H9 (cell line): ENCODE measurements around the gene TAF12. TPM values are rescaled to one million over a fixed set of nuclear protein-coding genes. Genes with fewer than 3 reads are reported as not detected.

Source experiments
- DNase-seq: peaks from one replicate; pipeline ENCODE4 v3.0.0-alpha.2; 2017
- H2AFZ ChIP-seq: one replicate; pipeline ENCODE4 v1.6.1; 2013; ENCODE audit warnings: mild to moderate bottlenecking, low read length, control low read depth, moderate library complexity
- H2AK5ac ChIP-seq: 2 replicates; pipeline ENCODE4 v1.6.1; 2013; ENCODE audit warnings: low read length, control low read depth, mixed read lengths; ENCODE audit not compliant: insufficient read length
- H2BK120ac ChIP-seq: one replicate; pipeline ENCODE4 v1.6.1; 2013; ENCODE audit warnings: low read depth, mild to moderate bottlenecking, low read length, control low read depth, inconsistent platforms; ENCODE audit not compliant: poor library complexity, severe bottlenecking
- H2BK12ac ChIP-seq: 2 replicates; pipeline ENCODE4 v1.6.1; 2013; ENCODE audit warnings: low read length, control low read depth, mixed read lengths, low read depth; ENCODE audit not compliant: insufficient read length
- H2BK15ac ChIP-seq: 2 replicates; pipeline ENCODE4 v1.6.1; 2013; ENCODE audit warnings: low read depth, low read length, control low read depth
- H2BK20ac ChIP-seq: one replicate; pipeline ENCODE4 v1.6.1; 2013; ENCODE audit warnings: low read depth, mild to moderate bottlenecking, low read length, control low read depth, inconsistent platforms; ENCODE audit not compliant: poor library complexity, severe bottlenecking
- H2BK5ac ChIP-seq: 2 replicates; pipeline ENCODE4 v1.6.1; 2013; ENCODE audit warnings: low read length, control low read depth, mixed read lengths; ENCODE audit not compliant: insufficient read length
- H3K14ac ChIP-seq: 2 replicates; pipeline ENCODE4 v1.6.1; 2013; ENCODE audit warnings: low read length, control low read depth; ENCODE audit not compliant: insufficient read depth
- H3K18ac ChIP-seq: 2 replicates; pipeline ENCODE4 v1.6.1; 2013; ENCODE audit warnings: low read depth, mild to moderate bottlenecking, mixed read lengths, low read length, control low read depth; ENCODE audit not compliant: insufficient read length
- H3K23ac ChIP-seq: 2 replicates; pipeline ENCODE4 v1.6.1; 2013; ENCODE audit warnings: low read length, control low read depth, mixed read lengths, low read depth; ENCODE audit not compliant: insufficient read length
- H3K23me2 ChIP-seq: 2 replicates; pipeline ENCODE4 v1.6.1; 2013; ENCODE audit warnings: low read depth, mild to moderate bottlenecking, mixed read lengths, low read length, control low read depth; ENCODE audit not compliant: insufficient read length, poor library complexity, severe bottlenecking
- H3K27ac ChIP-seq: 2 replicates; pipeline ENCODE4 v1.5.1; 2013; ENCODE audit warnings: low read length, control low read depth, mixed read lengths, low read depth; ENCODE audit not compliant: insufficient read length
- H3K27me3 ChIP-seq: 2 replicates; pipeline ENCODE4 v1.6.1; 2013; ENCODE audit warnings: low read length, control low read depth, inconsistent platforms; ENCODE audit not compliant: insufficient read depth
- H3K4ac ChIP-seq: 2 replicates; pipeline ENCODE4 v1.6.1; 2013; ENCODE audit warnings: low read depth, mild to moderate bottlenecking, control low read depth, inconsistent platforms, low read length, moderate library complexity
- H3K4me1 ChIP-seq: 2 replicates; pipeline ENCODE4 v1.6.1; 2013; ENCODE audit warnings: low read length, control low read depth, inconsistent platforms; ENCODE audit not compliant: insufficient read depth
- H3K4me2 ChIP-seq: 2 replicates; pipeline ENCODE4 v1.6.1; 2013; ENCODE audit warnings: low read length, control low read depth, mixed read lengths; ENCODE audit not compliant: insufficient read length, insufficient read depth
- H3K56ac ChIP-seq: 2 replicates; pipeline ENCODE4 v1.6.1; 2013; ENCODE audit warnings: low read depth, mild to moderate bottlenecking, mixed read lengths, low read length, control low read depth; ENCODE audit not compliant: insufficient read length
- H3K79me1 ChIP-seq: 2 replicates; pipeline ENCODE4 v1.6.1; 2013; ENCODE audit warnings: low read depth, mild to moderate bottlenecking, moderate library complexity, low read length, control low read depth, inconsistent platforms; ENCODE audit not compliant: insufficient read depth, poor library complexity, severe bottlenecking
- H3K79me2 ChIP-seq: 2 replicates; pipeline ENCODE4 v1.6.1; 2013; ENCODE audit warnings: low read length, control low read depth, inconsistent platforms; ENCODE audit not compliant: insufficient read depth
- H3K9ac ChIP-seq: 2 replicates; pipeline ENCODE4 v1.6.1; 2013; ENCODE audit warnings: low read length, control low read depth, mixed read lengths; ENCODE audit not compliant: insufficient read length; ENCODE audit errors: extremely low read depth
- H3K9me3 ChIP-seq: one replicate; pipeline ENCODE4 v1.6.1; 2013; ENCODE audit warnings: low read depth, low read length, inconsistent platforms; ENCODE audit not compliant: control insufficient read depth
- H3T11ph ChIP-seq: one replicate; pipeline ENCODE4 v1.6.1; 2013; ENCODE audit warnings: mild to moderate bottlenecking, low read length, control low read depth, inconsistent platforms
- H4K20me1 ChIP-seq: one replicate; pipeline ENCODE4 v1.6.1; 2013; ENCODE audit not compliant: control insufficient read depth, insufficient read length, insufficient read depth
- H4K5ac ChIP-seq: 2 replicates; pipeline ENCODE4 v1.6.1; 2013; ENCODE audit warnings: low read depth, mild to moderate bottlenecking, mixed read lengths, low read length, control low read depth; ENCODE audit not compliant: insufficient read length
- H4K8ac ChIP-seq: replicated peaks from 2 replicates; pipeline ENCODE4 v1.6.1; 2013; ENCODE audit warnings: low read length, control low read depth, mixed read lengths, low read depth; ENCODE audit not compliant: insufficient read length
- H4K91ac ChIP-seq: 2 replicates; pipeline ENCODE4 v1.6.1; 2013; ENCODE audit warnings: low read depth, mild to moderate bottlenecking, moderate library complexity, mixed read lengths, low read length, control low read depth; ENCODE audit not compliant: insufficient read length
- H3K27ac Mint-ChIP-seq, 3 experiments: 2 replicates in 2 of 3; 3 replicates in 1 of 3; pipeline ENCODE4 v1.8.0; 2020 to 2021; ENCODE audit warnings: mixed read lengths in 3 of 3, mild to moderate bottlenecking in 1 of 3, moderate library complexity in 1 of 3
- H3K27me3 Mint-ChIP-seq: 2 replicates; pipeline ENCODE4 v1.8.0; 2021; ENCODE audit warnings: low read depth, mild to moderate bottlenecking, moderate library complexity, mixed read lengths
- H3K36me3 Mint-ChIP-seq, 3 experiments: 2 replicates in 2 of 3; 3 replicates in 1 of 3; pipeline ENCODE4 v1.8.0; 2020 to 2021; ENCODE audit warnings: low read depth in 3 of 3, mixed read lengths in 3 of 3; ENCODE audit not compliant: insufficient read depth in 1 of 3
- H3K4me1 Mint-ChIP-seq, 2 experiments: 2 replicates each; pipeline ENCODE4 v1.8.0; 2020; ENCODE audit warnings: mixed read lengths in 2 of 2
- H3K4me3 Mint-ChIP-seq, 2 experiments: 2 replicates in 1 of 2; 3 replicates in 1 of 2; pipeline ENCODE4 v1.8.0; 2020 to 2021; ENCODE audit warnings: mild to moderate bottlenecking in 2 of 2, mixed read lengths in 2 of 2, moderate library complexity in 1 of 2
- H3K9me3 Mint-ChIP-seq, 2 experiments: 2 replicates in 1 of 2; 3 replicates in 1 of 2; pipeline ENCODE4 v1.8.0; 2020; ENCODE audit warnings: mild to moderate bottlenecking in 2 of 2, mixed read lengths in 2 of 2, moderate library complexity in 1 of 2
- WGBS: extraction: QIAGEN DNeasy Blood & Tissue Kit; methylation state at CpG from one replicate; pipeline ENCODE4 v1.1.7; 2013; ENCODE audit warnings: missing lambda C conversion rate, low lambda C conversion rate, mixed read lengths; ENCODE audit not compliant: insufficient read length; ENCODE audit errors: extremely low coverage; 5-methylcytosine and 5-hydroxymethylcytosine counted together
- total RNA-seq: library from RNA; stranded (reverse); gene quantifications from 2 replicates; pipeline ENCODE4 v1.2.1, GENCODE V29; 2021
- TF ChIP-seq, protein P1 (sequence below): fragments of 200-600 bp; sonication (generic); conservative IDR thresholded peaks from 3 replicates; pipeline ENCODE4 v1.8.0; 2021; ENCODE audit warnings: antibody characterized with exemption, mild to moderate bottlenecking

Gene TAF12
- total RNA-seq, 1 experiment from 2014 or later, result 22.1 TPM

DNA sequence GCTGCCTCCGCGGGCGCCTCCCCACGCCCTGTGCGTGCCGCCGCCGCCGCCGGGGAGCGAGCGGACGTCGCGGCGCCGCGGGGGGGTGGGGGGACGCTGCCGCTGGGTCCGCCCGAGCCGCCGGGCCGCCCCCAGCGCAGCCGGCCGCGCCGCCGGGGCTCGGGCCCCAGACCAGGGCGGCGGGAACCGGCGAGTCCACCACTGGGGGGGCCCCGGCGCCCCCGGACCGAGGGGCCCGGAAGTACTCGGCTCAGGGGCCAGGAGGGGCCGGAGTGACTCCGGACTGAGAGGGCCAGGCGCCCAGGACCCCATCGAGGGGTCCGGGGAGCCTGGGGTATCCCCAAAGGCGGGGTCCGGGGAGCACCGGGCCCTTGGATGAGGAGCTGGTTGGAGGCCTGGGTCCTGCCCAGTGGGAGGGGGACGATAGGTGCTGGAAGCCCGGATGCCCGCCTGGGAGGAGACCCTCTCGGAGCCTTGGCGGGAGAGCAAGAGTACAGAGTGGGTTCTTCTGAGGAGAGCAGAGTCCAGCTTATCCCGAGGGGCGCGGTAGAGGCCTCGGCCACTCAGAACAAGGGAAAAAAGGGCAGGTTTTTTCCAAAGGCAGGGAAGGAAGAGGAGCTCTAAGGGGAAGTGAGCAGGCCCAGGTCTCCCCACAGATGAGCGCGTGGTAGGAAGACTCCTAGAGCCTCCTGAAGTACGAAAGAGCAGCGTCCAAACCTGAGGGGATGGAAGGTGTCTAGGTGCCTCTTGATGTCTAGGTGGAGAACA lies 26.3 kb upstream of the TAF12 start:
- Histone ChIP-seq H4K91ac (peak overlapping the region; percentile 85), H3T11ph (no peak overlapping the region), H3K9ac (peak overlapping the region; percentile 89), H3K4me2 (peak overlapping the region; percentile 100), H2AK5ac (peak overlapping the region; percentile 37), H3K23me2 (peaks cover 6% of the 10 kb centered on the region), H3K9me3 (no peaks in the 10 kb centered on the region), H3K27ac (peak overlapping the region; percentile 58), H3K4me1 (no peaks in the 10 kb centered on the region; the same call in 1 of the 2 replicates), H2BK120ac (peak overlapping the region; percentile 5), H2BK20ac (no peak overlapping the region), H3K56ac (no peak overlapping the region), H3K14ac (peak overlapping the region; percentile 95), H3K27me3 (no peaks in the 10 kb centered on the region), H3K23ac (no peak overlapping the region), H2BK15ac (no peak overlapping the region), H4K8ac (no peak overlapping the region), H3K4ac (no peak overlapping the region; the same call in 1 of the 2 replicates), H3K79me1 (peaks cover 5% of the 10 kb centered on the region), H2BK12ac (peak overlapping the region; percentile 18), H3K18ac (peak overlapping the region; percentile 82), H4K5ac (no peak overlapping the region), H4K20me1 (no peaks in the 10 kb centered on the region), H2AFZ (no peak overlapping the region), H3K79me2 (peaks cover 3% of the 10 kb centered on the region; the same call in 1 of the 2 replicates), H2BK5ac (peak overlapping the region; percentile 55)
- no CpG with 5 or more reads among the region's 63 CpGs for WGBS
- peak; percentile 56 for DNase-seq
- Mint-ChIP-seq H3K9me3 (no peaks in the 10 kb centered on the region), H3K4me1 (peaks cover 15 to 24% of the 10 kb centered on the region in 2 experiments), H3K36me3 (peaks cover 0 to 4% (median 0%) of the 10 kb centered on the region in 3 experiments; a peak in 1 of 7 replicates), H3K27me3 (no peaks in the 10 kb centered on the region), H3K27ac (peak overlapping the region; percentile 74 to 97 (median 74); a peak in 6 of 7 replicates), H3K4me3 (peak overlapping the region; percentile 84 to 87)
- TF ChIP-seq, protein P1, sequence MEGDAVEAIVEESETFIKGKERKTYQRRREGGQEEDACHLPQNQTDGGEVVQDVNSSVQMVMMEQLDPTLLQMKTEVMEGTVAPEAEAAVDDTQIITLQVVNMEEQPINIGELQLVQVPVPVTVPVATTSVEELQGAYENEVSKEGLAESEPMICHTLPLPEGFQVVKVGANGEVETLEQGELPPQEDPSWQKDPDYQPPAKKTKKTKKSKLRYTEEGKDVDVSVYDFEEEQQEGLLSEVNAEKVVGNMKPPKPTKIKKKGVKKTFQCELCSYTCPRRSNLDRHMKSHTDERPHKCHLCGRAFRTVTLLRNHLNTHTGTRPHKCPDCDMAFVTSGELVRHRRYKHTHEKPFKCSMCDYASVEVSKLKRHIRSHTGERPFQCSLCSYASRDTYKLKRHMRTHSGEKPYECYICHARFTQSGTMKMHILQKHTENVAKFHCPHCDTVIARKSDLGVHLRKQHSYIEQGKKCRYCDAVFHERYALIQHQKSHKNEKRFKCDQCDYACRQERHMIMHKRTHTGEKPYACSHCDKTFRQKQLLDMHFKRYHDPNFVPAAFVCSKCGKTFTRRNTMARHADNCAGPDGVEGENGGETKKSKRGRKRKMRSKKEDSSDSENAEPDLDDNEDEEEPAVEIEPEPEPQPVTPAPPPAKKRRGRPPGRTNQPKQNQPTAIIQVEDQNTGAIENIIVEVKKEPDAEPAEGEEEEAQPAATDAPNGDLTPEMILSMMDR, result no peak
